Kidney epithelial cell (primary cell): Measurements from ENCODE around the gene DDC. TPM values are rescaled to one million over a fixed set of nuclear protein-coding genes. Genes with fewer than 3 reads are reported as not detected.

Source experiments
- DNase-seq: peaks from one replicate; pipeline ENCODE4 v3.0.0-alpha.2; 2010; ENCODE audit warnings: low read depth
- H3K27me3 ChIP-seq: 2 replicates; pipeline ENCODE4 v1.6.0; 2011; ENCODE audit warnings: low read length; ENCODE audit not compliant: control insufficient read depth, insufficient read depth
- H3K36me3 ChIP-seq: 2 replicates; pipeline ENCODE4 v1.5.1; 2011; ENCODE audit warnings: low read length; ENCODE audit not compliant: control insufficient read depth, insufficient read depth
- H3K4me3 ChIP-seq: 2 replicates; pipeline ENCODE4 v1.5.1; 2011; ENCODE audit warnings: low read depth, mild to moderate bottlenecking, control low read depth, low read length
- CTCF ChIP-seq: IDR thresholded peaks from 2 replicates; pipeline ENCODE4 v1.5.1; 2011; ENCODE audit warnings: mild to moderate bottlenecking, moderate library complexity, low read length, control low read depth, inconsistent platforms; ENCODE audit not compliant: insufficient read depth, poor library complexity, severe bottlenecking
- total RNA-seq: library from RNA; depleted of rRNA; stranded (reverse); fragments of >200 nt; gene quantifications from 2 replicates; pipeline ENCODE4 v1.2.3, GENCODE V29; 2015

DDC gene
- total RNA-seq, 1 donor from 2014 or later, result not detected

GRCh38 chr7:50543776-50544442, 21.3 kb downstream of the DDC start:
- DNase-seq, result no peak
- no peak overlapping the region for H3K4me3 ChIP-seq
- H3K36me3 ChIP-seq, result no peaks in the 10 kb centered on the region
- no peak for TF ChIP-seq CTCF
- peaks cover 2% of the 10 kb centered on the region for H3K27me3 ChIP-seq

- no peak for TF ChIP-seq CTCF
- H3K27me3 ChIP-seq, result peaks cover 2% of the 10 kb centered on the region
- no peaks in the 10 kb centered on the region for H3K36me3 ChIP-seq
- no peak overlapping the region for H3K4me3 ChIP-seq
- DNase-seq, result no peak
Measured at GRCh38 chr7:50542132-50542531, 23.1 kb downstream of the DDC start.

GRCh38 chr7:50540785-50541579, 24.2 kb downstream of the DDC start:
- peaks cover 2% of the 10 kb centered on the region for H3K27me3 ChIP-seq
- DNase-seq, result no peak
- H3K36me3 ChIP-seq, result no peaks in the 10 kb centered on the region
- TF ChIP-seq CTCF, result no peak
- no peak overlapping the region for H3K4me3 ChIP-seq

GRCh38 chr7:50539725-50540124, 25.5 kb downstream of the DDC start:
- no peak for TF ChIP-seq CTCF

GRCh38 chr7:50538478-50538877, 26.7 kb downstream of the DDC start:
- H3K4me3 ChIP-seq, result no peak overlapping the region
- H3K27me3 ChIP-seq, result no peaks in the 10 kb centered on the region
- TF ChIP-seq CTCF, result no peak
- no peaks in the 10 kb centered on the region for H3K36me3 ChIP-seq
- DNase-seq, result no peak

More at GRCh38 chr7:50539725-50540124, 25.5 kb downstream of the DDC start:
- H3K36me3 ChIP-seq, result no peaks in the 10 kb centered on the region
- no peak overlapping the region for H3K4me3 ChIP-seq
- H3K27me3 ChIP-seq, result peaks cover 2% of the 10 kb centered on the region
- DNase-seq, result no peak
